Chondrocyte (in vitro differentiated cells): ENCODE results near the gene CCDC171. TPM values are rescaled to one million over a fixed set of nuclear protein-coding genes. Genes with fewer than 3 reads are reported as not detected.

Experiments
- DNase-seq: peaks from one replicate; pipeline ENCODE4 v3.0.0; 2021; ENCODE audit warnings: mixed read lengths, low spot score
- H3K27ac Mint-ChIP-seq: one replicate; pipeline ENCODE4 v1.8.0; 2021; ENCODE audit warnings: mild to moderate bottlenecking, moderate library complexity, mixed read lengths; ENCODE audit not compliant: unreplicated experiment
- H3K27me3 Mint-ChIP-seq: 2 replicates; pipeline ENCODE4 v1.8.0; 2021; ENCODE audit warnings: low read depth, mixed read lengths
- H3K36me3 Mint-ChIP-seq: 2 replicates; pipeline ENCODE4 v1.8.0; 2021; ENCODE audit warnings: low read depth, mixed read lengths
- H3K4me1 Mint-ChIP-seq: 2 replicates; pipeline ENCODE4 v1.8.0; 2021; ENCODE audit warnings: low read depth, mild to moderate bottlenecking, mixed read lengths
- H3K4me3 Mint-ChIP-seq: one replicate; pipeline ENCODE4 v1.8.0; 2021; ENCODE audit warnings: mild to moderate bottlenecking, moderate library complexity, mixed read lengths; ENCODE audit not compliant: unreplicated experiment
- H3K9me3 Mint-ChIP-seq: 2 replicates; pipeline ENCODE4 v1.8.0; 2021; ENCODE audit warnings: low read depth, mixed read lengths
- CTCF ChIP-seq: fragments of 200-600 bp; sonication (generic); IDR thresholded peaks from 2 replicates; pipeline ENCODE4 v1.5.0; 2021; ENCODE audit warnings: antibody characterized with exemption, mild to moderate bottlenecking, moderate library complexity
- total RNA-seq: library from RNA; stranded (reverse); gene quantifications from 3 replicates; pipeline ENCODE4 v1.2.1, GENCODE V29; 2021

The CCDC171 gene
- total RNA-seq, 1 donor from 2014 or later = 3.2 TPM

GRCh38 chr9:15553528-15553898 lies 670 bp downstream of the CCDC171 start:
- Mint-ChIP-seq H3K4me3 (peak overlapping the region; percentile 92), H3K9me3 (peaks cover 2% of the 10 kb centered on the region), H3K4me1 (peaks cover 3% of the 10 kb centered on the region), H3K27me3 (no peaks in the 10 kb centered on the region), H3K27ac (peak overlapping the region; percentile 97), H3K36me3 (no peaks in the 10 kb centered on the region)
- TF ChIP-seq CTCF = no peak
- no peak for DNase-seq

- no peaks in the 10 kb centered on the region for H3K27me3 Mint-ChIP-seq
- H3K27ac Mint-ChIP-seq = no peak overlapping the region
- no peaks in the 10 kb centered on the region for H3K4me1 Mint-ChIP-seq
- no peak for TF ChIP-seq CTCF
- no peak for DNase-seq
- H3K9me3 Mint-ChIP-seq = no peaks in the 10 kb centered on the region
- H3K36me3 Mint-ChIP-seq = peaks cover 3% of the 10 kb centered on the region
- no peak overlapping the region for H3K4me3 Mint-ChIP-seq
These were observed 17.9 kb downstream of the CCDC171 start for GRCh38 chr9:15570769-15571168.

- no peak for DNase-seq
- no peak overlapping the region for H3K27ac Mint-ChIP-seq
- no peaks in the 10 kb centered on the region for H3K27me3 Mint-ChIP-seq
- H3K36me3 Mint-ChIP-seq = peaks cover 3% of the 10 kb centered on the region
- H3K4me1 Mint-ChIP-seq = no peaks in the 10 kb centered on the region
- TF ChIP-seq CTCF = no peak
- no peaks in the 10 kb centered on the region for H3K9me3 Mint-ChIP-seq
- no peak overlapping the region for H3K4me3 Mint-ChIP-seq
These were observed 19.4 kb downstream of the CCDC171 start for GRCh38 chr9:15572200-15572770.

GRCh38 chr9:15576350-15577050 lies 23.7 kb downstream of the CCDC171 start:
- Mint-ChIP-seq H3K4me1 (no peaks in the 10 kb centered on the region), H3K9me3 (peaks cover 6% of the 10 kb centered on the region), H3K27me3 (no peaks in the 10 kb centered on the region), H3K36me3 (peaks cover 11% of the 10 kb centered on the region), H3K27ac (no peak overlapping the region), H3K4me3 (no peak overlapping the region)
- no peak for TF ChIP-seq CTCF
- DNase-seq = no peak

- no peaks in the 10 kb centered on the region for H3K27me3 Mint-ChIP-seq
- H3K27ac Mint-ChIP-seq = no peak overlapping the region
- no peak for DNase-seq
- H3K4me1 Mint-ChIP-seq = no peaks in the 10 kb centered on the region
- TF ChIP-seq CTCF = no peak
- peaks cover 12% of the 10 kb centered on the region for H3K36me3 Mint-ChIP-seq
- H3K9me3 Mint-ChIP-seq = peaks cover 6% of the 10 kb centered on the region
- H3K4me3 Mint-ChIP-seq = no peak overlapping the region
These were observed 25.9 kb downstream of the CCDC171 start for GRCh38 chr9:15578714-15579113.
